UCSD-AML1 (cell line): ENCODE measurements around the gene MLXIP.
A peak's percentile ranks its signal among the peaks of the same experiment; 100 is the strongest.
"Not testable (repeated sequence)": the region's sequence is repeated elsewhere in the genome, so short reads cannot be mapped to it uniquely, and the experiment has no call there.

Source experiments
- DNase-seq: peaks from one replicate; lab custom pipeline; 2025; ENCODE audit not compliant: unreplicated experiment; lab: John Stamatoyannopoulos, UW

Gene MLXIP

DNA sequence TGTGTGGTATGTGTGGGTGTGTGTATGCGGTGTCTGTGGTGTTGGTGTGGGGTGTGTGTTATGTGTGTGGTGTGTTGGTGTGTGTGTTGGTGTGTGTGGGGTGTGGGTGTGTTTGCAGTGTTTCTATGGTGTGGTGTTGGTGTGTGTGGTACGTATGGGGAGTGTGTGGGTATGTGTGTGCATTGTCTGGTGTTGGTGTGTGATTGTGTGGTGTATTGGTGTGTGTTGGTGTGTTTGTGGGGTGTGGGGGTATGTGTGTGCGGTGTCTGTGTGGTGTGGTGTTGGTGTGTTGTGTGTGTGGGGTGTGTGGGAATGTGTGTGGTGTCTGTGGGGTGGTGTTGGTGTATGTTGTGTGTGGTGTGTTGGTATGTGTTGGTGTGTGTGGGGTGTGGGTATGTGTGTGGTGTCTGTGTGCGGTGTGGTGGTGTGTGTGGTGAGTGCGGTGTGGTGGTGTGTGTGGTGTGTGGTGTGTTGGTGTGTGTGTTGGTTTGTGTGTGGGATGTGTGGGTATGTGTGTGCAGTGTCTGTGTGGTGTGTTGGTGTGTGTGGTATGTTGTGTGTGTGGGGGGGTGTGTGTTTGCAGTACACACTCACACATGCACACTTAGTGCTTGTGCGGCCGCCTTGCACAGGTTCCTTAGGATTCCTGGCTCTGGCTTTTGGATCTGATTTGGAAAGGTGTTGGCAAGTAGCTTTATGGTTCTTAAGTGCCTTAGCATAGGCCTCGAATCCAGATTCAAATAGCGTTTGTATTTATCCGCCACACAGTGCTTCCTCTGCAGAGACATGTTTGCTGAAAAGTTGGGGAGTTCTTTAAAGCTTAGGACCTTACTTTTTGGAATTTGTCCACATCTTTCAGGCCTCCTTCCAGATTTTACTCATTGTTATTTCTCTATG, 16.4 kb downstream of the MLXIP start:
- no peak for DNase-seq

DNA sequence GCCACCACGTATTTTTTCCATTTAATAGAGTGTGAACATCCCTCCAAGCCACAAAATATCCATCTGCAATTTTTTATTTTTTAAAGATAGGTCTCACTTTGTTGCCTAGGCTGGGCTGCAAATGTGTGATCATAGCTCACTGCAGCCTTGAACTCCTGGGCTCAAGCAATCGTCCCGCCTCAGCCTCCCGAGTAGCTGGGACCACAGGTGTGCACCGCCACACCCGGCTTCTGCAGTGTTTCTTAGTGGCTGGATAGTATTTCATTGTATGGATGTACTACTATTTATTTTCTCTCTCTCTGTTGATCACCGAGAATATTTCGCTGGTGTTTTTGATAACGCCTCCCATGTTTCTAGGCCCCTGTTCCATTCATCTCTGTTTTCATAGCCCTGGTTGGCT, 17.5 kb downstream of the MLXIP start:
- DNase-seq, result no peak

DNA sequence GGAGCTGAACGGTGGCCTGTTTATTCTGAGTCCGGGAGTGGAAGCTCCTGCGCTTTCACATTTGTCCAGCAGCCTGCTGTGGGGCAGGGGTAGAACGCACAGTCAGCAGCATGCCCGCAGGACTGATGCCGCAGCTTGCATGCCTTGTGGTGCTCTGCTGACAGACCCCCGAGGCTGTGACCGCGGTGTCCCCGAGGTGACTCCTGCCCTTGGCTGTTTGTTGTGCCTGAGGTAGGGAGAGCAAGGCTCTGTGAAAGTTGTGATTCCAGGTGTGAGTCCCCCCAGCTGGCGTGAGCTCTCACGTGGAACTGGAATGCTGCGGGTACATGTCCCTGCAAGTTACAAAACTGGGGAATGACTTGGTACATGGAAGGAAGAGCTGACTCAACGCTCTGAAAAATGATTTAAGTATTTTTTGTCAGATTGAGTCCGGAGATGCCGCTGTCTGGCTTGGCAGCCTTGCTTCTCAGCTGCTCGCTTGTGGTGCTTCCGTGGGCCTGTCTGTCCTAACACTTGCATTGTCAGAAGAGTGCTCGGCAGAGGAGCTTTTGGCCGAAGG, 18.1 kb downstream of the MLXIP start:
- no peak for DNase-seq

DNA sequence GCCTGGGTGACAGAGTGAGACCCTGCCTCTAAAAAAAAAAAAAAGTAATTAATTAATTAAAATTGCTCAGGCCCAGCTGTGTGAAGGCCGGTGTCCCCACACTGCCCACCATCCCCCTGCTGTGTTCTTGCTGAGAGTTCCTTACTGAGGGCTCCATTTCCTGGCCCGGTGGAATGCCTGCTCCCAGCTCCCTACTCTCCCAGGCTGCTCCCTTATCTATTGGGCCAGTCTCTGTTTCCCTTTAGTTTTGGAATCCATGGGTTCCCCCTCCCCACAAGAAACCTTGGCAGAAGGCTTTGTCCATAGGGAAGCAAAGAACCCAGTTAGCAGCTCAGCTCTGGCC, 19.0 kb downstream of the MLXIP start:
- no peak for DNase-seq

DNA sequence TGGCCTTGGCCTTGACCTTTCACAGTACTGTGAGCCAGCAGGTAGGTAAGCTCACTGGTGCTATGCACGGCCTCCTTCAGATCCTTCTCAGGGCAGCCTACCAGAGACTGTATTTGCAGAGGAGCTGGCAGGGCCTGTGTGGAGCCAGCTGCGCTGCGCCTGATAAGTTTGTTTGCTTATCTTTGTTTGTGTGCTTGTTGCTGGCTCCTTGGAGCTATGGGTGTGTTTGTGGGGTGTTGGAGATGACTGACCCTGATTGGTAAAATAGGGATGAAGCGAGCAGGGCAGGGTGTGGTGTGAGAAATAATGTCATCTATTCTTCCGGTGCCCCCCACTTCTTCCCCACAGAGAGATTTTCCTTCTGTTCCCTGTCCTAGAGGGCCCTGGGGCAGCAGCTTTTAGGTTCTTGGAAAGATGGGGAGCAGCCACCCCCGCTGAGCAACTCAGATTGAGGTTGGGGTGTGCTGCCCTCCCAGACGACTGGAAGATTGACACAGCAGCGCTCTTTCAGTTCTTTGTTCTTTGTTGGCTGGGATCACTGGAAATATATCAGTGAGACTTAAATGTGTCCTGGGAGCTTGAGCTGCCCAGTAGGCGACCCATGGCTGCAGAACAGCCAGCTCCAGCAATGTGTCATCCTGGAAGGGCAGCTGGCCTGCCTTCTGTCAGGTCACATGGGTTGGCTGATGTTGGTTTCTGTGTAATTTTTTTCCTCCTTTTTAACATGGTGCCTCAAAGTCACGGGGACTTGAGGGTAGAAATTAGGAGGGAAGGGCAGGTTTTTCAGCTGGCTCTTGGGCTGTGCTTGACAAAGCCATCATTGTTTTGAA, 19.6 kb downstream of the MLXIP start:
- DNase-seq, result peak; percentile 47

DNA sequence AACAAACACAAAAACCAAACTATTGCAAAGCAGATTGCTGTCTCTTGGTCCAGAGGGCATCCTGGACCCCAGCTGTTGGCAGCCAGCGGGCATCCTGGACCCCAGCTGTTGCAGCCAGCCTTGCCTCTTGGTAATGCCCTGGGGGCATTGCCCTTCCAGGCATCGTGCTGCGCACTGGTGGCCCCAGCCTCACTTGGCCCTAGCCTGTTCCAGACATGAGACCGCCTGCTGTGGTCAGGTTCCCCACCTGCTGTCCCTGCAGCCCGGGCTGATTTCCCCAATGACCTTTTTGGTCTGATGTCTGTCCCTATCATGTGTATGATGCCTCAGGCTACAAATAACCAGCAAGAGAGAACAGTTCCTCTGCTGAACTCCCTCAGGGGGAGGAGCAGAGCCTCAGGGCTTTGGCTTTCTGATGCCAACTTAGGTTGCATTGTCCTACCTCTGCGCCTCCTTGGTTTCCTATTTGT, 20.8 kb downstream of the MLXIP start:
- no peak for DNase-seq

DNA sequence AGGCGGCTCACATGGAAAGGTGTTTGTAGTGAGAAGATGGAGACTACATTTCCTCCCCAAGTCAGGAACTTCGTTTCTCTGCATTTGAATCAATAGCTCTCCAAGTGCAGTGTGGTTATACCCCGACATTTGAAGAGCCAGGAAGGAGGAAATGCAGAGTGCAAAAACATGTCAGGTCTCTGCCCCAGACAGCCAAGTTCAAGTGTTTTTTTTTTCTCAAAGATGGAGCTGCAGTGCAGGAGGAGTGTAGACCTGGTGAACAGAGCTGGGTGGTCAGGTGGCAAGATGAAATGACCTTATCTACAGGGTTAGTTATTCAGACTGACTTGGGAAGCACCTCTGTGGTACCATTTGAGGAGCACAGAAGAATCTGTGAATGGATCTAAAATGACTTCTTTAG, 21.3 kb downstream of the MLXIP start:
- no peak for DNase-seq

DNA sequence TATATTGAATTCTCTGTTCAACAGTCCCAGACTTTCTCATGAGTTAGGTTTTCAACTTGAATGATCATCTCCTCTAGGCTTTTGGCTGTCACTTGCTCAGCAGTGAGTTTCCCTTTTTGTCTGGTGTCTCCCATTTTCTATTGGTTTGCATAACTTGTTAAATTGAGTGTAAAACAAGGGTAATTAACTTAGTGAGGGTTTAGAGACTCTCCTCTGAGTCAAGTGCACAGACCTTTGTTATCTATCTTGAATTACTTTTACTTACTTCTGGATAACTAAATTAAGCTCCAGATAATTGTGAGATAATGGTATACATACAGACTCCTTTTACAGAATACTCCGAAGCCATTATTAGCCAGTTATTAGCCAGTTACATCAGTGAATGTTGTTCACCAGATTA, 22.0 kb downstream of the MLXIP start:
- DNase-seq, result no peak

DNA sequence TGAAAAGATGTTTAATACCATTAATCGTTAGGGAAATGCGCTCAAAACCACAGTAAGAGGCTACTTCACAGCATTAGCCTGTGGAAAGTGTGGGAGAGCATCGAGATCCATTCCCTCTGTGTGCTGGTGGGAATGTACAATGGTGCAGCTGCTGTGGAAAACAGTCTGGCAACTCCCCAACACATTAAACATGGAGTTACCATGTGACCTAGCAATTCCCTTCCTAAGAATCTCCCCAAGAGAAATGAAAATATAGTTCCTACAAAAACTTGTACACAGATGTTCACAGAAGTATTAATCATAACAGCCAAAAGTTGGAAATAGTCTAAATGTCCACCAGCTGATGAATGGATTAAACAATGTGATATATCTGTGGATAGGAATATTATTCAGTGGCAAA, 23.8 kb downstream of the MLXIP start:
- DNase-seq, result no peak

DNA sequence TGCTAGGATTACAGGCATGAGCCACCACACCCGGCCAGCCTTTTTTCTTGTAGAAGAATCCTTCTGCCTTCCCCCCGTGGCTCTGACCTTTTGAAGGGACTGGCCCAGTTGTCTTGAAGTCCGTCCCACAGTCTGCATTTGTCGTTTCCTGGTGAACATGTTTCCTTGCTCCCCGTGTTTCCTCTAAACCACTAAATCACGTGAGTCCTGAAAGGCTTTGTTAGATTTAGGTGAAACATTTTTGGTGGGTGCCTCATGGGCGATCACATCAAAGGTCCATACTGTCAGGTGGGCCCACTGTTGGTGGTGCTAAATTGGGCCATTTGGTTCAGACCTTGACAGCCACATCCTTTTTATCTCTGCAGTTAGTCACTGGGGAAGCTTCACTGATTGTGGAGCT, 26.3 kb downstream of the MLXIP start:
- no peak for DNase-seq

DNA sequence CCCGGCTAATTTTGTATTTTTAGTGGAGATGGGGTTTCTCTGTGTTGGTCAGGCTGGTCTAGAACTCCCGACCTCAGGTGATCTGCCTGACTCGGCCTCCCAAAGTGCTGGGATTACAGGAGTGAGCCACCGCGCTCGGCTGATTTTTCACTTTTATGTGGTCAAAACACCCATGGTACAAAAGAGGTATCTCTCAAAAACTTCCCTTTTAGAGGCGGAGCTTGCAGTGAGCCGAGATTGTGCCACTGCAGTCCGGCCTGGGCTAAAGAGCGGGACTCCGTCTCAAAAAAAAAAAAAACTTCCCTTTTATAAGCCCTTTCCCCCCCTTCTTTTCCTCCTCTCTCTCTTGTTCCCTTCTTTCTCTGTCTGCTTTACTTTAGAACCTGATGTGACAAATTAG, 26.9 kb downstream of the MLXIP start:
- not testable (repeated sequence) for DNase-seq

DNA sequence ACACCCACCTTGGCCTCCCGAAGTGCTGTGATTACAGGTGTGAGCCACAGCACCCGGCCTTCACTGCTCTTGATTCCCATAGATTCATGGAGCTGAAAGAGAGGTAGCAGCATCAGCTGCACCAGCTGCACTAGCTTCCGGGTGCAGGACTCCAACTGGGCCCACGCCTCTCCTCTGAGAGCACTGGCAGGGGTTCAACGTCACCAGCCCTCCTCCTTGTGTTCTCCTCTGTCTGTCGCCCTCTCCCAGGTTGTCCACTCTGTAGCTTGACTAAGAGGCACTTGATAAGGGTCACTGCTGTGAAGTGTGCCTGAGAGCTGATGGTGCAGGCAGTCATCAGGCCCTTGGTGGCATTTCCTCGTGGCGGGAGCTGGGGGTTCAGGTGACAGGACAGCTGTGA, 28.3 kb downstream of the MLXIP start:
- DNase-seq, result no peak

DNA sequence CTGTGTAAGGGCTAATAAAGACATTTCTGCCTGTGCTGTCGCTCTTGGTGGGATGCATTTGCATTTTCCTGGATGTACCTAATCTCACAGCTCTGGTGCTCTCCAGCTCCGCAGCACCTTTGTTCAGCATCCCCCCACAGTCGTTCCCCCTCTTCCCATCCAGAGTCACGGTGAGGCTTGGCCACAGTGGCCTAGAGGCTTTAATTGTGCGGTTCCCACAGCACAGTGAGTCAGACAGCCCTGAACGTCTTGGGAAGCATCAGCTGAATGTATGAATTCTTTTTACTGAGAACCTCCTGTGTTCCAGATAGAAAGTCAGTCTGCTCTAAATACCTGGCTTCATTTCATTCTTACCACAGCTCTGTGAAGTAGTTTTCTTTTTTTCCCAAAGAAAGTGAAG, 28.7 kb downstream of the MLXIP start:
- DNase-seq, result no peak

DNA sequence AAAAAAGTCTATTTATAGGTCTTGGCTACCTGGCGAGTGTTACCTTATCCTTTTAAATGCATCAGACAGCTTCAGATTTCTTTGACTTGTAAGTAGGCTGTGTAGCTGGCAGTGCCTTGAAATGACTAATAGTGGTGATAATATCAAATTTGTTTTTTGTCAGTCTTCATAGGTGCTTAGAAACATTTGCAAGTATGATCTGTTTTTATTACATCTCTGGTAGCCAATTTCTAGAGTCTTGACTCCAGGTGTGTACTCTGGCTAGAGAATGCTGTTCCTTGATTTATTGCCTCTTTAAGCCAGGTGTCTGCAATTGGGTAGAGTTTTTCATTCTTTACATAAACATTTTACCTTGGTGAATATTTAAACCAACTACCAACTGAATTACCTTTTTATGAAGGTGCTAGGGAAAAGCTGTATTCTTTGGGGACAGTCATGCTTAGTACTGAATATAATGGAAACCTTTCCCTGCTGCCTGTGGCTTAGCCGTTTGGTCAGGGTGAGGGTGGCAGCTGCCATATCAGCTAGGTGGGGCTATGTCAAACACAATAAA, 32.6 kb downstream of the MLXIP start:
- no peak for DNase-seq

DNA sequence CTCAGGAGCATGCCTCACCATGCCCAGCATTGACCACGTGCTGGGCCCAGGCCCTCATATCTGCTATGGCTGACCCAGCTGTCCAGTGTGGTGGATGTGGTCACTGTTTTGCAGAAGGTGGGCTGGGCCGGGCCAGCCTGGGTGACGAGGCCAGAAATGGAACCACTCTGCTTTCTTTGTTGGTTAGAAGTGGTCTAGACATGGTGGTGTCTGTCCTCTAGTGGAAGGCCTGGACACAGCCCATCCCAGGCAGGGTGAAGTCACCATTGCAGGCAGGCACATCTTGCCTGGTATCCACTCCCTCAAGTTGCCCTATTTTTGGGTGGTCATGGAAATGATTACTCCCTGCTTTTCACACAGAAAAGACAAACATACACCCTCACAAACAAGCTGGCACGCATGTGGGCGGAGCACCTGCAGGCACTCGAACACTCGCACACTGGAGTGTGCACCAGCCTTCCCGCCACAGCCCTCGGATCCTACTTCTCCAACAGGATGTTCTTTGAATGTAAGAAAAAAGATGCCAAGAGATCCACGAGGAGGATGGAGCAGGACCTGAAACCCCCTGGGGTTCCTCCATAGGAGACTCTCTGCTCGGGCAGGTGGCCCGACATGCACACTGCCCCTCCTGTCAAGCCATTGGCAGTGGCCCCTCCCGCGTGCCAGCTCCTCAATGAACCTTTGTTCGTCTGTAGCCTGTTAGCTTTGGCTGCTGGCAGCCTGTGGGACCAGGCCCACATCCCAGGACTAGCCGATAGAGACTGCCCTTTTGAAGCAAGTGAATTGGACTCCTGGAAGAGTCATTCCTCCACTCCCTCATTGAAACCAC, 38.4 kb downstream of the MLXIP start:
- peak; percentile 34 for DNase-seq

DNA sequence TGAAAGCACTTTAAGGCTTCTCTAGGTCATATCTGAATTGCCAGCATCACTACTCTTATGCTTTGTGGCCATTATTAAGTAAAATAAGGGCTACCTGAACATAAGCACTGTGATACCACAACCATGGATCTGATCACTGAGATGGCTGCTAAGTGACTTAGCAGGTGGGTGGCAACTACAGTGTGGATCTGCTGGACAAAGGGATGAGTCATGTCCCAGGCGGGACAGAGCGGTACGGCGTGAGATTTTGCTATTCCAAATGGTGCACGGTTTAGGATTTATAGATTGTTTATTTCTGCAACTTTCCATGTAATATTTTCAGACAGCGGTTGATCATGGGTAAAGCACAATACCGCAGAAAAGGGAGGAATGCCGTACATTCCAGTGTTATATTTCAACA, 39.4 kb downstream of the MLXIP start:
- no peak for DNase-seq

DNA sequence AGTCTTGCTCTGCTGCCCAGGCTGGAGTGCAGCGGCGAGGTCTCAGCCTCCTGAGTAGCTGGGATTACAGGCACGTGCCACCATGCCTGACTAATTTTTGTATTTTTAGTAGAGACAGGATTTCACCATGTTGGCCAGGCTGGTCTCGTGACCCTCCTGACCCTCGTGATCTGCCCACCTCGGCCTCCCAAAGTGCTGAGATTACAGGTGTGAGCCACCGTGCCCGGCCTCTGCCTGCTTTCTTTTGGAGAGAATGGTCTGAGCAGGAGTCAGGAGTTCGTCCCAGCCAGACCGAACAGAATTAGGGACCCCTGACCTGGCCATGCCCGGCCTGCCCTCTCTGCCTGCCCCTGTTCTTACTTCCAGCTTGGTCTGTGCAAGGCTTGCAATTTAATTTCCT, 42.8 kb downstream of the MLXIP start:
- not testable (repeated sequence) for DNase-seq

DNA sequence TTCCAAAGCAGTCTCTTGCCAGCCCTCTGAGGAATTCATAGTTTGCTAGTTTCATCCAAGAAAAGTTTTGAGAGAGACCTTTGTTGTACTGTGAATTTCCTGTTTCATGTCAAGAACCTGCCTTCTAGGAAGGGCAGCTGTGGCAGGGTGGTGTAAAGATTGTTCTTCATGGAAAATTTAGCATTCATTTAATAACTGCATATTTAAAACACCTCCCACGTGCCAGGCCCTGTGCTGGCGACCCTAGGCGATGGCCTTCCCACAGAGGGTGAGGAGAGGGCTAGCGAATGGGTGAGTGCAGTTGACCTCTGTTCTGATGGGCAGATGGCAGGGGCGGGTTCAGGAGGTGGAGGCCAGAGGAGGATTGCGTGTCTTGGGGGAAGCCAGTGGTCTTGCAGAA, 43.2 kb downstream of the MLXIP start:
- no peak for DNase-seq

DNA sequence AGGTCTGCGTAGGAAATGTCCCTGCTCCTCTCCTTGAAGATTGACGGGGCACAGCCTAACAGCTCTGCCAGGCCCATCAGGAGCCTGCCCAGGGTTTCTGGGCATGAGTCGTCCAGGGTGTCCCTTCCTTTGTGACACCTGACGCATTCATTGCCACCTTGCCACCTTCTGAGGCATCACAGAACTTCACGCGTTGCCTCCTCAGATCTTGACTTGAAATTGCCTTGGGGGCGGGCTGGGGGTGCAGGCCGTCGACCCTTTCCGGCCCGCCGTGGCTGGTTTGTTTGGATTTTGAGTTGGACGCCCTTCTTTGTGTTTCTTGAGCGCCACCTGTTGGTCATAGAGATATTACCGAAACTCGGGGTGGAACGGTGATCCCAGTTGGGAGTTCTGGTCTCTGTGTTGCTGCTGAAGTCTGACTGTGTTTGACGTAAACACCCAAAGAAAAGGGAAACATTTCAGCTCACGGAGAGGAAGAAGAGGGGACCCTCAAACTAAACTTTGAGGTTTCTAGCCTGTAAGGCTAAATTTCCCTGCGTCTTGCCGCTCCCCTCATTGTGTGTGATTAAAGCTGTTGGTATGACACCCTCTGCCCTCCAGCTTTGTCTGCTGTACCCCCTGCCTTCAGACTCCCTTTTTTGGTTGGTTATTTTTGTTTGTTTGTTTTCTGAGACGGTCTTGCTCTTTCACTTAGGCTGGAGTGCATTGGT, 44.6 kb downstream of the MLXIP start:
- DNase-seq, result peak; percentile 54

DNA sequence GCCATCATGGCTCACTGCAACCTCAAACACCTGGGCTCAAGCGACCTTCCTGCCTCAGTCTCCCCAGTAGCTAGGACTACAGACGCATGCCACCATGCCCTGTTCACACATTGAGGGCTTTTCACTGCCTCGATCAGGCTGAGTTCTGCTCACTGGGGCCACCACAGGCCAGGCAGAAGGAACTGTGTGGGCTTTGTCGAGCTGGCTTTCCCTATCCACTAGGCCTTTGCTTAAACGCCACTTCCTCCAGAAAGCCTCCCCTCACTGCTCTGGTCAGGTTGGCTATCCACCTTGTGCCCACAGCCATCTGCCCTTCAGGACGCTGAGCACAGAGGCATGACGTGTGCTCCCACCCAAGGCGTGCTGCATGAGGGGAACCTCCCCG, 45.2 kb downstream of the MLXIP start:
- DNase-seq, result no peak
